Stimulated activated CD4-positive, alpha-beta T cell treated with anti-CD3 and anti-CD28 coated beads, TNF-alpha, amount 100 ng/mL, for 1 hour (primary cell): ENCODE results near the gene ENOX2.
"Not testable (repeated sequence)": the region's sequence is repeated elsewhere in the genome, so short reads cannot be mapped to it uniquely, and the experiment has no call there.

Experiments used
- DNase-seq, 3 donors: peaks; one replicate each; pipeline ENCODE4 v3.0.0-alpha.2; 2020; ENCODE audit warnings: low read depth in 3 of 3, low spot score in 1 of 3

The ENOX2 gene

DNA sequence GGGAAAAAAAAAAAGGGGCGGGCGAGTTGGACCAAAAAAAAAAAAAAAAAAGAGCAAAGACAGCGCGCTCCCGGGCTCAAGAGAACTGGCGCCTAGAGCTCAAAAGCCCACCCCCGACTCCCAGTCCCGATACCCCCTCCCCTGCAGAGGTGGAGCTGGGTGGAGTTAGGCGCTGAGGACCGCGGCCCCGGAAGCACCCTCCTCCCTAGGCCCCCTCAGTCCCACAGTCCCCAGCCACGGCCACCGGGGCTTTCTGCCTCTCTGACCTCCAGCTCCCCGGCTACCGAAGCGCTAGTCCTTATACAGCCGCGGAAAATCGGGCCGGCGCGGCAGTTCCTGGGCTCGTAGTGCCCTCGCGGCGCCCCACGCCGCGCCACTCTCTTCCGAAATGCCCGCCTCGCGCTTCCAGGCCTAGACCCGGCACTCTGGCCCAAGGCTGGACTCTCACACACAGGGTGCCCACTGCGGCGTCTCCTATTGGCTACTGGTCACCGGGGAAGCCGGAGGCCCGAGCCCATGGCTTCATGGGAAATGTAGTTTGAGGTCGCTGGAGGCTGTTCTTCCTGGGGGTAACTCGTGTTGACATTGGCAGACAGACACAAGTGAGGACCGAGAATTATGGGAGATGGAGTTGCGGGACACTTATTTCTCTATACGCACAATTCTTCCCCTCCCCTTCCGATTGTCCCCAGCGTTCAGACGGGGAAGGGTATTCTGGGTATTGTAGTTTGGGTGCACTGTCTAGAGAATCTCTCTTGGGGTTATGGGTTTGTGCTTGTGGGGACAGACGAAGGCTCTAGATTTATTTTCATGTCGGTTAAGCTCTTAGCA lies at the start of gene ENOX2:
Gene ENOX2 (minus strand): TSS at position 427 of the 831 bp plus-strand sequence. CDS start 199,993 bp downstream, outside the sequence.
- DNase-seq, result peak; percentile 40 to 54 (median 45)

- no peak for DNase-seq
These were observed 49.4 kb upstream of the ENOX2 start for GRCh38 chrX:130952266-130953043.

- DNase-seq, result no peak
These were observed 41.2 kb upstream of the ENOX2 start for GRCh38 chrX:130944230-130944629.

- DNase-seq, result no peak
These were observed 34.1 kb upstream of the ENOX2 start for GRCh38 chrX:130937101-130937500.

DNA sequence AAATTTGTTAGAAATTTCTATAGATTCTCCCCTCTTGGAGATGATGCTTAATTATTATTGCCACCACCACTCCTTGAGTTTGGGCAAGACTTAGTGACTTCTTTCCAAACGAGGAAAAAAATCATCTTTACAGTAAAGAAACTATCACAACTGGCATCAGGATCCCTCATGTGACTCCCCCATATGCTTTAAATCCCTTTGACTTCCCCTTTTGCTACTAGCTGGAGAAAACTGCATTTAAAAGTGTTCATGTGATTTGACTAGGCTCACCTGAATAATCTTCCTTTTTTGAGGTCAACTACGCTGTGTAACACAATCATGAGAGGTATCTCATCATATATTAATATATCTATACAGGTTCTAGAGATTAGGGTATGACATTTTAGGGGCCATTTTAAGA lies 30.3 kb upstream of the ENOX2 start:
- no peak for DNase-seq

DNA sequence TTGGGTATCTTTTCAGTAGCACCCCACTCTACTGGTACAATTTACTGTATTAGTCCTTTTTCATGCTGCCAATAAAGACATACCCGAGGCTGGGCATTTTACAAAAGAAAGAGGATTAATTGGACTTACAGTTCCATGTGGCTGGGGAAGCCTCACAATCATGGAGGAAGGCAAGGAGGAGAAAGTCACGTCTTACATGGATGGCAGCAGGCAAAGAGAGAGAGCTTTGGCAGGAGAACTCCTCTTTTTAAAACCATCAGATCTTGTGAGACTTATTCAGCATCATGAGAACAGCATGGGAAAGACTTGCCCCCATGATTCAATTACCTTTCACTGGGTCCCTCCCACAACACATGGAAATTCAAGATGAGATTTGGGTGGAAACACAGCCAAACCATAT lies 17.4 kb upstream of the ENOX2 start:
- not testable (repeated sequence) for DNase-seq

- DNase-seq, result not testable (repeated sequence)
These were observed 16.7 kb upstream of the ENOX2 start for GRCh38 chrX:130919676-130920075.

DNA sequence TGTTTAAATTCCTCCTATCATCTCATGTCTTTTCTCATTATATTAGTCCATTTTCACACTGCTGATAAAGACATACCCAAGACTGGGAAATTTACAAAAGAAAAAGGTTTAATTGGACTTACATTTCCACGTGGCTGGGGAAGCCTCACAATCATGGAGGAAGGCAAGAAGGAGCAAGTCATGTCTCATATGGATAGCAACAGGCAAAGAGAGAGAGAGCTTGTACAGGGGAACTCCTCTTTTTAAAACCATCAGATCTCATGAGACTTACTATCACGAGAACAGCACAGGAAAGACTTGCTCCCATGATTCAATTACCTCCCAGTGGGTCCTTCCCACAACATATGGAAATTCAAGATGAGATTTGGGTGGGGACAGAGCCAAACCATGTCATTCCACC lies 15.5 kb upstream of the ENOX2 start:
- not testable (repeated sequence) for DNase-seq

GRCh38 chrX:130916636-130917422 lies 13.8 kb upstream of the ENOX2 start:
- DNase-seq, result peak in 2 of 3 donors; percentile 2 to 11

DNA sequence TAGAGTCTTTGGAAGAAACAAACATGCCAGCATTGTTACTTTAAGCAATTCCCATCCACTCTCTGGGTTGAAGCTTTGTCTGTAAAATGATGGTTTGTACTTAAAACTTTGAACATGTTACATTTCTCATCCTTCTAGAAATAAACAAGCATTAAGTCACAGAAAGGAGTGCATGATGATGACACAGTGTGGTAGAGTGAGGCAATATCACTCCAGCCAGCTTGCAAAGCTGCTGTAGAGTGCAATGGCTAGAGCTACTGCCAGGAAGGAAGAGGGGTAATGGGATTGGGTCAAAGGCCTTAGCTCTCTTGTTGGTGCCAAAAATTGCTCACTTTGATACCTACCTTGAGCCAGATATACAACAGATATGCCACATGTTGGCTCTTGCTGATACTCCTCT lies 12.3 kb upstream of the ENOX2 start:
- DNase-seq, result no peak

DNA sequence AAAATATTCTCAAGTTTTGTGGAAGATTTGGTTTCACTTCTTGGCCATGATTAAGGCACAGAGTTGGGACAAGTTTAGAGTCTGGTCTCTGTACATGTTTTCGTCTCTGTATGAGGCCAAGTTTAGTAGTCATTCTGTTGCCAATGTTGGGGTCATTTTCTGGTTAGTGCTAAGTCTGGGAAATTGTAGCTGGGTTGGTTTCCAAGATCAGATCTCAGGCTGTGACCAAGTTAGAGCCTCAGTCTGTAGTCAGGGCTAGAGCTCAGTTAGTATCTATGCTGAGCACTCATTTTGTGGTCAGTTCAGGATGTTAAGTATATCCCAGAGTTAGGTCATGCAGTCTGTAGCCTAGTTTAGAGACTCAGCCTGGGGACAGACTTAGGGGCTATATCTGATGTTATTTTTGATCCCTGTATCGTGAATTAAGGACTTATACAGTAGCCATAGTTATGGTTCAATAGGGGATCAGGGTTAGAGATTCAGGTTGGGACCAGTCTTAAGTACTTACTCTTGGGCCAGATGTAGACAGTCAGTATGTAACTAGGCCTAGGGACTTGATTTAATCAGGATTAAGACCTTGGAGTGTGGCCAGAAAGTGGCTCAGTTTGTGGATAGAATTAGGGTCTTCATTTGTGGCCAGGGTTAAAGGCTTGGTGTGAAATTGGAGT lies 6.6 kb upstream of the ENOX2 start:
- no peak for DNase-seq

DNA sequence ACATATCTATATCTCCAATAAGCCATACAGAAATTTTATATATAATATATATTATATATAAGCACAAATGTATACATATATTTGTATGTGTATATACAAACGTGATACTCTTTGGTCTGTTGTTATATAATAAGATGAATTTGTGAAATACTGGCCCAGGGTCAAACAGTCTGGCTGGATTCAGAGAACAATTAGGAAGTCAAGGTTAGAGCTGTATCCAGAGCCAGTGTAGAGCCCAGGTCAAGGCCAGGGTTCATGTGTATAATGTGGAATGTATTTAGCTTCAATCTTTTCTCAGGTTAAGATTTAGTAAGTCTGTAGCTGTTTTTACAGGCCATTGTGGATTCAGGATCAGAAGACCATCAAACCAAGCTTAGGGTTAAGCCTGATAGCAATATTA lies 3.8 kb upstream of the ENOX2 start:
- DNase-seq, result no peak

DNA sequence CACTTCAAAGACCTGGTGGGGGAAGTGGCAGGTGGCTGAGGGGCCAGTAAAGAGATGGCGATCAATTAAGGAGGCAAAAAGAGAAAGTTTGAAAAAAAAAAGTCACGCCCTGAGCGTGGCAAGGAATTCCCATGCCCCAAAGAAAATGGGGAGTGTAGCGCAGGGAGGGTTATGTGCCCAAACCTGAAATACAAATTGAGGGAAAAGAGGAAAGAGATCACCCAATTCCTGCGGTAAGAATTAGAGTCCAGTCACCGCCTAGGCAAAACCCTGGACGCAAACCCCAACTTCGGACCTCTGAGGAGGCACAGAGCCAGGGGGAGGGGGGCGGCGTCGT lies 595 bp downstream of the ENOX2 start:
- no peak for DNase-seq

- no peak for DNase-seq
These were observed 6.1 kb downstream of the ENOX2 start for GRCh38 chrX:130896802-130897501.

DNA sequence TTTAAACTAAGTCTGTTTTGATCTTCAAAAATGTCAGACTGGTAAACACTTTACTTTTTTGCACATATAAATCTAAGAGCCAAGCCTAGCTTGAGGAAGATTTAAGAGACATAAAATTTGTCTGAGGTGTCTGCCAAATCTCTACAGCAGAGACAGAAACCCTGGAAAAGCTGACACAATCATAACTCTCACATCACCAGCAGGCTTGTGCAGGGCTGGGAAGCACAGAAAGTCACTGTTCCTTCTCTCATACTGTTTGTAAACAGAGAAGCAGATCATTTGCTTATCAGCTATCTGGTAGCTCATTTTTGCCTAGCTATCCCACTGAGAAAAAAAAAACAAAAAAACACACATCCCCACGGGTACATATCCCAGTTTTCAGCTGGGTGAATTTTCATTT lies 7.0 kb downstream of the ENOX2 start:
- no peak for DNase-seq

DNA sequence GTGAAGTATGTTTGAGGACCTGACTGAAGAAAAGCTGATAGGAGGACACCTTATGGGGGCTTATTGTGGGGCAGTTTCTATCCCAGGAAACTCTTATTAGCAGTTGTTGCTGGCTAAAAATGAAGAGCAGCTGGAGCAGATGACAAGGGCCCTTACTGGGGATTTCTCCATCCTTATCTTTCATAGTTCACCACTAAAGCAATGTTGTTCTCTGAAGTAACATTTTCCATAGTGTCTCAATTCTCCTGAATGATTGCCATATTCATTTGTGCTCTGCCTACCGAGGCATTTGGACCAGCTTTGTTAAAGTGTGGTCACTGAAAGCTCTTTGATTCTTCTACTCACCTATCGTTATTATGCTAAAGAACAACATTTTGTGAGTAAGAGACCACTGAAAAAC lies 7.7 kb downstream of the ENOX2 start:
- no peak for DNase-seq

DNA sequence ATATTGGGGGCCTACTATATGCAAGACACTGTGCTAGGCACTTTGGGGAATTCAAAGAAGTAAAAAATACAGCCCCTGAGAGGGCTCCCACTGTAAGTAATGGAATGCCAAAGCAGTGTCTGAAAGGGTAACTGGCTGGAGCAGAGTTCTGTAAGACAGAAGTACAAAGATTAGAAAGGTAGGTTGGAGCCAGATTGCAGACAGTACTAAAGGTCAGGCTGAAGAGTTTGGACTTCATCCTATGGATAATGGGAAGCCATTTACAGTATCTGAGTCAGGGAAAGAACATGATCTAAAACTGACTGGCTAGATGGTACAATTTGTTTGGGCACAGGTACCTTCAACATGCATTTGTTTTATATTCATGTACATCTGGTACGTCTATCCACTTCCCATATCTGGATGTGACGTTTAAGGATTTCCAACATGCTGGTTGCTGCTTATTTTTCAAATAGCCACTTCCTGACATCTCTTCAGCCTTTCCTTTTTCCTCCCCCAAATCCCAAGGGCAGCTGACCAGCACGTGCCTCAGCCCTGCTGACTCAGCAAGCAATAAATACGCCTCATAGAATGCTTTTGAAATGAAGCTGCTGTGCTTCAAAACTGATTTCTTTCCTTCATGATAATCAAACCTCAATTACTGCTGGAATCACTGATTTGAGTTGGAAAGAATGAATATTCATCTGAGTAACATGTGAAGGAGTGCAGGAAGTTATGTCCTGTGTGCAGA lies 9.5 kb downstream of the ENOX2 start:
- DNase-seq, result no peak

- DNase-seq, result no peak
These were observed 15.6 kb downstream of the ENOX2 start for GRCh38 chrX:130887376-130887775.

DNA sequence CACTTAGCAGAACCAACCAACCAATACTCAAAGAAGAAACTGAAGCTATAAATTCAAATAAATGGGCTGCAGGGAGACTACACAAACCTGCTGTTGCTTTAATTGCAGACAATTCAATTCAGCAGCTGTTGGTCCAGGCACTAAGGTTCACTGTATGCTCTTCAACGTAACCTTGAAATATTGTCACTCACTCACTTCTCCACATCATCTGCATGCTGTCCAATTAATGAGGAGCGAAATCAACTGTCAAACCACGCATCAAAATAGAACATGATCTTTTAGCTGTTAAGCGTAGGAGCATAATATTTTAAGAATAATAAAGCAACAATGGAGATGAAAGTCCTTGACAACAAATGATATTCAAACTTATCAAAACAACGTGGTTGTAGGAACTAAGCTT lies 17.0 kb downstream of the ENOX2 start:
- no peak for DNase-seq

DNA sequence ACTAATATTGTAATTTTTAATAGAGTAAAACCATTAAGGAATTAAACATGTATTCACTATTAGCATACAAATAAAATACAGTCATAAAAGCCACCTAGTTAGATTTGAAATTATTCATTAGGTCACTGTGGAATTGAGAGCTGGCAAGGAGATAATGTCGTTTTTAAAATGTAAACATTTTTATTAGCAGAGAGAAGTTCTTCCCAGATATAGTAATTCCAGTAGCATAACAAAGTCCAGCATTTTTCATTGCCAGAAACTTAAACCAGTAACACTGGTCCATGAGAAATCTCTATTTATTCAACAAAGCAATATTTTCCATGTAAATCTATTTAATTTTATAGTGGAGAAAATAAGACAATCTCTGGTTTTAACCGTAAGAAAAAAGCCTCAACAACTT lies 17.5 kb downstream of the ENOX2 start:
- DNase-seq, result no peak
